Ascending aorta (tissue), 2 donors: ENCODE results near the gene USP28. TPM values are rescaled to one million over a fixed set of nuclear protein-coding genes. Genes with fewer than 3 reads are reported as not detected.

ENCODE experiments used
- DNase-seq, 2 donors: peaks; one replicate each; pipeline ENCODE4 v3.0.0-alpha.2; 2019; ENCODE audit warnings: low spot score in 2 of 2
- H3K27ac ChIP-seq, 2 donors: fragments of 200-600 bp; sonication (generic); one replicate each; pipeline ENCODE4 v1.5.1; 2016 to 2017; ENCODE audit warnings: mild to moderate bottlenecking in 1 of 2
- H3K27me3 ChIP-seq: fragments of 200-600 bp; sonication (generic); one replicate; pipeline ENCODE4 v1.5.1; 2017
- H3K36me3 ChIP-seq, 2 donors: fragments of 200-600 bp; sonication (generic); one replicate each; pipeline ENCODE4 v1.5.1; 2016
- H3K4me1 ChIP-seq, 2 donors: fragments of 200-600 bp; sonication (generic); one replicate each; pipeline ENCODE4 v1.5.1; 2016 to 2017; ENCODE audit warnings: mild to moderate bottlenecking in 1 of 2
- H3K4me3 ChIP-seq, 2 donors: fragments of 200-600 bp; sonication (generic); one replicate each; pipeline ENCODE4 v1.5.1; 2016 to 2017; ENCODE audit warnings: mild to moderate bottlenecking in 1 of 2
- H3K9me3 ChIP-seq, 2 donors: fragments of 200-600 bp; sonication (generic); one replicate each; pipeline ENCODE4 v1.5.1; 2016
- intact Hi-C: fragments of 100-400 bp; cut with DNase I; formaldehyde crosslinking; loops from one replicate; pipeline ENCODE4 v1.15.1; 2023
- total RNA-seq: library from RNA; depleted of rRNA; stranded (reverse); fragments of >200 nt; gene quantifications from one replicate; pipeline ENCODE4 v1.1.0, GENCODE V29; 2016
- TF ChIP-seq, protein P1 (sequence below), 3 experiments: fragments of 200-600 bp in 2 of 3; fragments of 450-650 bp in 1 of 3; sonication (generic) in 2 of 3; IDR thresholded peaks; one replicate each; pipeline ENCODE4 v1.5.1; 2016 to 2019; ENCODE audit warnings: antibody characterized with exemption in 3 of 3, mild to moderate bottlenecking in 1 of 3, moderate library complexity in 1 of 3

The USP28 gene
- total RNA-seq, 1 donor from 2014 or later, result 2.9 TPM

DNA sequence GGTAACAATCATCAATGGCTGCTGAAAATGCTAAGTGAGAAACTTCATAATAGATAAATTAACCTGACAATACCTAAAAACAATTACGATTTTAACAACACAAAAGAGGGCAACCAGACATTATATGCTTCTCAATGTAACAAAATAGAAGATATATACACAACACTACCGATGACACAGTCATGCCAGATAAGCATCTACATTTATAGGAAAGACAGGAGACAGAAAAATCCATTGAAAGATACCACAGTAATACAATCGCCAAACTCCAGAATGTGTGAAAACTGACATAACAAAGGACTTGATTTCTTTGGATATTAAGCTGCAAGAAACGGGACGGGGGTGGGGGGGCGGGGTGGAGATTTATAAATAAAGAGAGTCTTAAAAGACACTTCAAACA lies 28.3 kb downstream of the USP28 start:
- Histone ChIP-seq H3K9me3 (no peaks in the 10 kb centered on the region), H3K27me3 (no peaks in the 10 kb centered on the region), H3K4me1 (peaks cover 0 to 2% of the 10 kb centered on the region in 2 donors), H3K27ac (no peak overlapping the region), H3K4me3 (no peak overlapping the region), H3K36me3 (peaks cover 14 to 26% of the 10 kb centered on the region in 2 donors)
- TF ChIP-seq, protein P1, sequence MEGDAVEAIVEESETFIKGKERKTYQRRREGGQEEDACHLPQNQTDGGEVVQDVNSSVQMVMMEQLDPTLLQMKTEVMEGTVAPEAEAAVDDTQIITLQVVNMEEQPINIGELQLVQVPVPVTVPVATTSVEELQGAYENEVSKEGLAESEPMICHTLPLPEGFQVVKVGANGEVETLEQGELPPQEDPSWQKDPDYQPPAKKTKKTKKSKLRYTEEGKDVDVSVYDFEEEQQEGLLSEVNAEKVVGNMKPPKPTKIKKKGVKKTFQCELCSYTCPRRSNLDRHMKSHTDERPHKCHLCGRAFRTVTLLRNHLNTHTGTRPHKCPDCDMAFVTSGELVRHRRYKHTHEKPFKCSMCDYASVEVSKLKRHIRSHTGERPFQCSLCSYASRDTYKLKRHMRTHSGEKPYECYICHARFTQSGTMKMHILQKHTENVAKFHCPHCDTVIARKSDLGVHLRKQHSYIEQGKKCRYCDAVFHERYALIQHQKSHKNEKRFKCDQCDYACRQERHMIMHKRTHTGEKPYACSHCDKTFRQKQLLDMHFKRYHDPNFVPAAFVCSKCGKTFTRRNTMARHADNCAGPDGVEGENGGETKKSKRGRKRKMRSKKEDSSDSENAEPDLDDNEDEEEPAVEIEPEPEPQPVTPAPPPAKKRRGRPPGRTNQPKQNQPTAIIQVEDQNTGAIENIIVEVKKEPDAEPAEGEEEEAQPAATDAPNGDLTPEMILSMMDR (IDR thresholded peaks at IDR 0.05), result no peak
- intact Hi-C loops, result no loop called here
- DNase-seq, result no peak

DNA sequence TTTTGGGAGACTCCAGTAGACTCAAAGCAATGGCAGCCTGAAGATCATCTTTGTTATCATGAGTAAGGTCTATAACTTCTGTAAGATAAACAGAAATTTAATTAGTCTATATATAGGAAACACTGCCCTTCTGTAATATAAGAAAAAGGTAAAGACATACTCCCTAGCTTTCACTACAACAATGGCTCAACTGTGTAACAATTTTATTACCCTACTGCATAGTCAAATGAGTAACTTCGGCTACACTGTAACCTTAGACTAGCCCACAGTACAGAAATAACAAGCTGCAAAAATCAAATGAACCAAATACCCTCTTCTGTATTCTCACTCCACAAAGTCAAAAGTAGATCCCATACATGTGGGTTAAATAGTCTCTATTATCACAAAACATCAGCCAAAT lies 33.7 kb downstream of the USP28 start:
- DNase-seq, result no peak
- Histone ChIP-seq H3K27ac (no peak overlapping the region), H3K4me3 (no peak overlapping the region), H3K36me3 (peaks cover 29 to 34% of the 10 kb centered on the region in 2 donors), H3K4me1 (no peaks in the 10 kb centered on the region), H3K27me3 (no peaks in the 10 kb centered on the region), H3K9me3 (no peaks in the 10 kb centered on the region)
- intact Hi-C loops, result no loop called here
- TF ChIP-seq, protein P1 (IDR thresholded peaks at IDR 0.05), result no peak

DNA sequence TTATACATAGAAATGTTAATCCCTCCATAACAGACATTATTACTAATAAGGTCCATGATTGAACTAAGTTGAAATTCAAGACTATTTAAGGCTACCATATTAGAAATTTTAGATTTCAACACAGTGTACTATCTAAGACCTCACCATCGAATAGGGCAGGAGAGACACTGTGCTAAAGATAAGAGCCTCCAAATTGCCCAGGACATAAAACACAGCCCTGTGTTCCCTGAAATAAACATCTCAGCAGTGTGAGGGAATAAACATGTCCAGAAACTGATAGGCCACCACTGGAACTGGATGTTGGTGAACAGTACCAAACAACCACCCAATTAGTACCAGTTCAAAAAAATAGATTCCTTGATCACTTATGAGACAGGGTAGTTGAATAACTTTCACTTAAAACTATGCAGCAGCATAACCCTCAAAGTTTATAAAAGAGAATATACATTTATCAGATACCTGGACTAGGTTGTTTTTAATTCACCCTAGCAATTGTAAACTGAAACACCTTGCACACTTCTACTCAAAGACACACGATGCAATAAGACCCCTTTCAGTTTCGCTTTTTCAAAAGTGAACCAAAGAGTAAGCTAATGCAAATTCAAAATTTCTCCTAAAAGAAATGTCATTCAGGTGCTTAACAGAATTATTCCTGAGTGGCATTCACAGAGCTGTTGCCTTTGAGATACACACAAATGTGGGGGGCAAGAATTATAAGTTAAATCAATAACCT lies 34.3 kb downstream of the USP28 start:
- DNase-seq, result no peak
- intact Hi-C loops, result no loop called here
- no peaks in the 10 kb centered on the region for H3K27me3 ChIP-seq
- no peaks in the 10 kb centered on the region for H3K9me3 ChIP-seq
- no peak overlapping the region for H3K27ac ChIP-seq
- H3K36me3 ChIP-seq, result peaks cover 29 to 34% of the 10 kb centered on the region in 2 donors
- TF ChIP-seq, protein P1 (IDR thresholded peaks at IDR 0.05), result no peak
- H3K4me1 ChIP-seq, result no peaks in the 10 kb centered on the region
- H3K4me3 ChIP-seq, result no peak overlapping the region

DNA sequence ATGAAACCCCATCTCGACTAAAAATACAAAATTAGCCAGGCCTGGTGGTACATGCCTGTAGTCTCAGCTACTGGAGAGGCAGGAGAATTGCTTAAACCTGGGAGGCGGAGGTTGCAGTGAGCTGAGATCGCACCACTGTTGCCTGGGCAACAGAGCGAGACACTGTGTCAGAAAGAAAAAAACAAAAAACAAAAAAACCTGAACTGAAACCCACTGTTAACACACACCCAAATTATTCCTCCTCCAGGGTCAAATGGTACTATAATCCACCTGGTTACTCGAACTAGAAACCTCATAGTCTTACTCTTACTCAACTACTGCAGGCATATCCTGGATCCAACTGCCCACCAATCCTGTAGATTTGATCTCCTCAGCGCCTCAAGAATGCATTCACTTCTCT lies 35.5 kb downstream of the USP28 start:
- H3K36me3 ChIP-seq, result peaks cover 32 to 34% of the 10 kb centered on the region in 2 donors

DNA sequence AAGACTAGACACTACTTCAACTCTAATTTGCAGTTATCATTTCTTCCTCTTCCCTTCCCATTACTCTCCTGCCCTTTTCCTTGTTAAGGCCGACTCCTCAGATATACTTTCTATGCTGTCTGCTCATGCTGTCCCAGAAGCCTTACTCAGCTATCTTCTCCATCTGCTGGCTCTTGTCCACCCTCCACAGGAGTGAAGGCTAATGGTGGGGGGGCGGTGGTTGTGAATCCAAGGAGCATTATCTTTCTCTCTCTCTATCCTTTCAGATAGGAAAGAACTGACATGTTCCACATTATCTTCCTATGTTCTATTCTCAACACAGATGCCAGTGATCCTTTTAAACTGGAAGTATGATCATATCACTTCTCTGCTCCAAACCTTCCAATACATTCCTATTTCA lies 37.4 kb downstream of the USP28 start:
- TF ChIP-seq, protein P1 (IDR thresholded peaks at IDR 0.05), result no peak
- intact Hi-C loops, result no loop called here
- H3K27ac ChIP-seq, result no peak overlapping the region
- no peaks in the 10 kb centered on the region for H3K4me1 ChIP-seq
- H3K9me3 ChIP-seq, result no peaks in the 10 kb centered on the region
- H3K27me3 ChIP-seq, result no peaks in the 10 kb centered on the region
- no peak overlapping the region for H3K4me3 ChIP-seq
- DNase-seq, result no peak
- peaks cover 34 to 40% of the 10 kb centered on the region in 2 donors for H3K36me3 ChIP-seq

More for the DNA sequence above, 35.5 kb downstream of the USP28 start:
- intact Hi-C loops, result no loop called here
- TF ChIP-seq, protein P1 (IDR thresholded peaks at IDR 0.05), result no peak
- no peak for DNase-seq
- Histone ChIP-seq H3K4me3 (no peak overlapping the region), H3K27me3 (no peaks in the 10 kb centered on the region), H3K27ac (no peak overlapping the region), H3K9me3 (no peaks in the 10 kb centered on the region), H3K4me1 (no peaks in the 10 kb centered on the region)
